ENCODE data around the gene OCLN. TPM values are rescaled to one million over a fixed set of nuclear protein-coding genes. Genes with fewer than 3 reads are reported as not detected.
"Not testable (repeated sequence)": the region's sequence is repeated elsewhere in the genome, so short reads cannot be mapped to it uniquely, and the experiment has no call there.

OCLN gene
- total RNA-seq, 1 experiment from 2014 or later, result 39.0 TPM

DNA sequence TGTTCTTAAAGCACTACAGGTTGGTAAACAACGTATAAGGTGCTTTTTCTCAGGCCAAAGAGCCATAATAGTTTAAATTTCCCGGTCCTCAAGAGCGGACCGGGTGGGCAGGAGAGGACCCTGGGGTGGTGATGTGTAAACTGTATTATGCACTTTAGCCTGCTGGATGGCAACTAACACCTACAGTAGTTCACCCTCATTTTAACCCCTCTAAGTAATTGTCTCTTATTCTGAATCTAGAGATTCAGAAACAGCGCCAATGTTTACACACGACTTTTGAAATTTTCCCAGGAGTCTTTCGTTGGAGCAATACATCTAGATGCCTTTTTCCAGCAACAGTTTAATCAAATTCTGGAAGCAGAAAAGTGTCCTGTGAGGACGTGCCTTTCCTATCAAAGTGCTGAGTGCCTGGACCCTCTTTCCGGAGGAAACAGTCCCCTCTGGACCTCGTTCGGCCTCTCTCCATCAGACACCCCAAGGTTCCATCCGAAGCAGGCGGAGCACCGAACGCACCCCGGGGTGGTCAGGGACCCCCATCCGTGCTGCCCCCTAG, 676 bp upstream of the OCLN start:
- DNase-seq (ENCODE audit: low read depth), result no peak

DNA sequence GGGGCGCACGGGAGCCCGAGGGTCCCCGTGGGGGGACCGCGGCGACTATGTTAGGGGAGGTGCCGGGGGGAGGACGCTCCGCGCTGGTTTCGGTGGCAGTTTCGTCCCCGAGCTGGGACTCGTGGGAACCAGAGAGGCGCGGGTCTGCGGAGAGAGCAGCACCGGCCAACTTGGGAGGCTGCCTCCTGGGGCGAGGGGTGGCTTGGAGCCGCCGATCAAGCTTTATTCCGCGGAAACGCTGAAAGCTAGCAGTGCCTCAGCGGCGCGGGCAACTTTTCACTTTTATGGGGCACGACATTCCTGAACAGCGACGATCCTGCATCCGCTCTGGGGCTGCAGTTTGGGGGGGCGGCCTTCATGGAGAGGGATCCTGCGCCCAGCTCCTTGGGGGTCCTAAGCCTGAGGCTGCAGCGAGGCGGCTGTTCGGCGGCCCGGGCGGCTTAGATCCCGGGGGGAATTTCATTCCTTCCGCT, 369 bp downstream of the OCLN start:
- peak; percentile 59 for DNase-seq (ENCODE audit: low read depth)

DNA sequence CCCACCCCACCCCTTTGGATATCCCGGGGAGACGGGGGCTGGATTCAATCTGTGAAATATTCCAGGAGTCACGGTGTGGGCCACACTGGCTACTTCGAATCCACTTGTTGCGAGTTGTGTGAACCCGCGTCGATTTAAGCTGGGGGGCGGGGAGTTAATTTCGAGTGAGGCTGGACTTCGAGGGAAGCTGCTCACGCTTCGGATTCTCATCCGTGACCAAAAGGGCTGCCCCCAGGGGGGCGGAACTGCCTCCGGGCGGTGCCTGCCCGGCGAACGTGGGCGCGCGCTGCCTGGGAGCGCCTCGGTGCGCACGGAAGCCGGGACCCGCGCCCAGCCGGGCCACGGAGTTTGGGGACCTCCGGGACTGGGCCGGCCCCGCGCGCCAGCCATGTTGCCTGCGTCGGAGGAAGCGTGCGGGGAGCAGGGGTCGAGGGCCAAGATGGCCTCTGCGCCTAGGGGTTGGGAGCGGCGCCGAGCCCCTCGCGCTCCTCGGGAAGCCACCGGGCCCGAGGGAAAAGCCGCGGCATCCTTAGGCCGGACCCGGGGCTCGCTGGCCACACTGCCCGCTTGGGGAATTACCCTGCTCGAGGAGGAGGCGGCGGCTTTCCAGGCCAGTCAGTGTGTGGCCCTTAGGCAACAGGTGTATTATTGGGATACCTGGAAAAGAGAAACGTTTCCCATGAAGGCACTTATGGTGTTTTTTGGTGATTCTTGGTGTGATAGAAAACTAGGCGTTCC, 975 bp downstream of the OCLN start:
- peak; percentile 70 for DNase-seq (ENCODE audit: low read depth)

DNA sequence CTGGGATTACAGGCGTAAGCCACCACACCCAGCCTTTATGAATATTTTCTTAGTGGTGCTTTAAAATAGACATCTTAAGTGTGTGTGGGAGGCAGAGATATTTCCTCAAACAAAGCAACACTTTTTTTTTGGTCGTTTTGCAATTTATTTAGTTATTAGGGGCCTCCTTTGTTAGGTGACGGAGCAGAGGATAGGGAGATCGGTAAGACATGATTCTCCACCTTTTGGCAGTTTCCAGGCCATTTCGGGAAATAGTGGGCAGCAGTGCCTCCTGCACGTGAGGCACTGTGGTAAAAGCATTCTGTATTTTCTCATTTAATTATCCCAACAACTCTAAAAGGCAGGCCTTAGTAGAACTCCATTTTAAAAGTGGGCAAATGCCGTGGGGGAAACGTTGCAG, 1.9 kb downstream of the OCLN start:
- DNase-seq (ENCODE audit: low read depth), result no peak

DNA sequence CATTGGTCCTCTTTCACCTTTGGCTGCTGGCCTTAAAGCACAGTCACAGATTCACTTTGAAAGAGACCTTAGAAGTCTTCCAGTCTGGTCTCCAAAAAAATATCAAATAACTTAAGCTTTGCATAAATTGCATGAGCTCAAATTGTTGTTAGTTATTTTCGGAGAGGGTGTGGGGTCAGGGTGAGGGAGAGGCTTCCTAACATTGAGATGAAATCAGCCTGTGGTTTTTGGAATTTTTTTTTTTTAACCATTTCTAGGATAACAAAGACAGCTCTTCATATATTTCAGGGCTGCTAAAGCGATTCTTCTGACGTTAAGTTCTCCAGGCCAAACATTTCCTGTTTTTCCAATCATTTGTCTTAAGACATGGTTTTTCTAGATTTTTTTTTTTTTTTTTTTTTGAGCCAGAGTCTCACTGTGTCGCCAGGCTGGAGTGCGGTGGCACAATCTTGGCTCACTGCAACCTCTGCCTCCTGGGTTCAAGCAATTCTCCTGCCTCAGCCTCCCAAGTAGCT, 4.5 kb downstream of the OCLN start:
- no peak for DNase-seq (ENCODE audit: low read depth)

DNA sequence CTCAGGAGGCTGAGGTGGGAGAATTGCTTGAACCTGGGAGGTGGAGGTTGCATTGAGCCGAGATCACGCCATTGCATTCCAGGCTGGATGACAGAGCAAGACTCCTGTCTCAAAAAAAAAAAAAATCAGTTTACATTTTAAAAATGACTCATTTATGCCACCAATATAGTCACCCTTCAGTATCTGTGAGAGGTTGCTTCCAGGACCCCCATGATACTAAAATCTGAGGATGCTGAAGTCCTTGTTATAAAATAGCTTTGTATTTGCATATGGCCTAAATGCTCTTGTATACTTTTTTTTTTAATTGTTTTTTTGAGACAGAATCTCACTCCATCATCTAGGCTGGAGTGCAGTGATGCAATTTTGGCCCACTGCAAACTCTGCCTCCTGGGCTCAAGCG, 5.8 kb downstream of the OCLN start:
- DNase-seq (ENCODE audit: low read depth), result peak; percentile 77

DNA sequence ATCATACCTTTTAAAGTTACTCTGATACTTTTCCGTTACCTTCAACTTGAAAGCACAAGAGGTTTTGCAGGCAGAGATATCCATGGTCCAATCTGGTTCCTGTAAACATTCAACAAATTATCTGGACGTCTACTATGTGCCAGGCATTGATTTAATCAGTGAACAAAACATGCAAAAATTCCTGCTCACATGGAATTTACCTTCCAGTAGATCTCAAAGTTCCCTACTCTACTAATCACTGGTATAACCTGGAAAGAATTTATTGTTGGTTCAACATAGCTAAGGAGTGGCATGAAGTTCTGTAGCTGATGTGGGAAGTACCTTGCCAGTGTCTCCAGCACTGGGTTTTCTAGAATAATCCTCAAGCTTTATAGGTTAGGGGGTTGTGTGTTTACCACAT, 9.8 kb downstream of the OCLN start:
- DNase-seq (ENCODE audit: low read depth), result no peak

DNA sequence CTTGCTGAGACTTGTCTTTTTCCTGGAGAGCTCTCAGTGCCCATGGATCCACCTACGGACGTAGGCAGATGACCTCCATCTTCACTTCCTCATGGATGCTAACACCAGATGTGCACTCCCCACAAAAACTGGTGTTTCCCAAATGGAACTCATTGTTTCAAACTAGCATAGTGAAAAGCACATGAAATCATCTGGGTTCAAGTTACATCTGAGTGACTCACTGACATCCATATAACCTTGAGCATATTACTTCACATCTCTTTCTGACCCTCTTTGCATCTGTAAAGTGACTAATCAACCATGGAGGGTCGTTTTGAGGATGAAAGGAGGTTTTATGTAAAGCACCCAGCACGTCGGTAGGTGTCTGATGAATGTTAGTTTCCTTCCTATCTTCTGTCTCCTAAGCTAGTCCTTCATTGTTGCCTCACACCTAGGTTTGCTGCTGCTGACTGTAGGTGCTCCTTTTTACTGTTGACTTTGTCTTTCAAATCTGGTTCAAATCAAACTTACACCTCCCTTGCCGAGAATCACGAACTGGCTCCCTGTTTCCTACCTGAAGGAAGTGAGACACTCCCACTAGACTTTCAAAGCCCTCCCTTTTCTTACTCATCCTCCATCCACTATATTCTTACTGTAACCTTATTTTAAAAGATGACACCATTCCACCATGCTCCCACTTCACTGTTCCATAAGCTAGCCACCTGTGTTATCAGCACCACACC, 10.3 kb downstream of the OCLN start:
- peak; percentile 85 for DNase-seq (ENCODE audit: low read depth)

DNA sequence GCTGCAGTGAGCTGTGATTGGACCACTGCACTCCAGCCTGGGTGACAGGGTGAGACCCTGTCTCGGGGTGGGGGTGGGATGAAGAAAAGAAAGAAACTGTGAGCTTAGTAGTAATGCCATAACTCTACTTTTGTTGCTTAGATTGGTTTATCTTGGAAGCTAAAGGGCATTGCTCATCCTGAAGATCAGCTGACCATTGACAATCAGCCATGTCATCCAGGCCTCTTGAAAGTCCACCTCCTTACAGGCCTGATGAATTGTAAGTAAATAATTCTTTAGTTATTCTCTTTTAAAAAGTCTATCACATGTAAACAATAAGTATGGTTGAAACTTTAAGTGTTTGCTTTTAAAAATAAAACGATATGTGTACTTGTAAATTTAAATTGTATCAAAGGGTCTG, 11.4 kb downstream of the OCLN start:
- DNase-seq (ENCODE audit: low read depth), result no peak

DNA sequence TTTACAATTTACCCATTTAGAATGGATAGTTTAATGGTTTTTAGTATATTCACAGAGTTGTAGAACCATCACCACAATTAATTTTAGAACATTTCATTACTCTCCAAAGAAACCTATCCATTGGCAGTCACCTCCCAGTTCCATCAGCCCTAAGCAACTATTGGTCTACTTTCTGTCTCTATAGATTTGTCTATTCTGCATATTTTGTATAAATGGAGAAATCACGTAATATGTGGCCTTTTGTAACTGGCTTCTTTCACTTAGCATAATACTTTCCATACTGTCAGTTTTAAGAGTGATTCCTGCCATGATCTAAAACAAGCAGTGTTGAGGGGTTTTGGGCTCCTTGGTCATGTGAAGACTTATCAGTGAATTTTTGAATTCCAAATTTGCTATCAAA, 12.7 kb downstream of the OCLN start:
- no peak for DNase-seq (ENCODE audit: low read depth)

DNA sequence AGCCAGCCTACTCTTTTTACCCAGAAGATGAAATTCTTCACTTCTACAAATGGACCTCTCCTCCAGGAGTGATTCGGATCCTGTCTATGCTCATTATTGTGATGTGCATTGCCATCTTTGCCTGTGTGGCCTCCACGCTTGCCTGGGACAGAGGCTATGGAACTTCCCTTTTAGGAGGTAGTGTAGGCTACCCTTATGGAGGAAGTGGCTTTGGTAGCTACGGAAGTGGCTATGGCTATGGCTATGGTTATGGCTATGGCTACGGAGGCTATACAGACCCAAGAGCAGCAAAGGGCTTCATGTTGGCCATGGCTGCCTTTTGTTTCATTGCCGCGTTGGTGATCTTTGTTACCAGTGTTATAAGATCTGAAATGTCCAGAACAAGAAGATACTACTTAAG, 16.6 kb downstream of the OCLN start:
- no peak for DNase-seq (ENCODE audit: low read depth)

DNA sequence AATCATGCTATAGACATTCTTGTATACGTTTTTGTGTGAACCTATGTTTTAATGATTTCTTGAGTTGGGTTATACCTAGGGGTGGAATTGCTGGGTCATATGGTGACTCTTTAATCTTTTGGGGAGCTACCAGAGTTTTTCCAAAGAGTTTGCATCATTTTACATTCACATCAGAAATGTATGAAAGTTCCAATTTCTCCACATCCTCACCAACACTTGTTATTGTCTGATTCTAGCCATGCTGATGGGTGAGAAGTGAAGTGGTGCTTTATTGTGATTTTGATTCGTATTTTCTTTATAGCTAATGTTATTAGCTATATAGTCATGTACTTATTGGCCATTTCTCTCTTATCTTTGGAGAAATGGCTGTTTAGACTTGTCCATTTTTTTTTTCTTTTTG, 18.1 kb downstream of the OCLN start:
- no peak for DNase-seq (ENCODE audit: low read depth)

DNA sequence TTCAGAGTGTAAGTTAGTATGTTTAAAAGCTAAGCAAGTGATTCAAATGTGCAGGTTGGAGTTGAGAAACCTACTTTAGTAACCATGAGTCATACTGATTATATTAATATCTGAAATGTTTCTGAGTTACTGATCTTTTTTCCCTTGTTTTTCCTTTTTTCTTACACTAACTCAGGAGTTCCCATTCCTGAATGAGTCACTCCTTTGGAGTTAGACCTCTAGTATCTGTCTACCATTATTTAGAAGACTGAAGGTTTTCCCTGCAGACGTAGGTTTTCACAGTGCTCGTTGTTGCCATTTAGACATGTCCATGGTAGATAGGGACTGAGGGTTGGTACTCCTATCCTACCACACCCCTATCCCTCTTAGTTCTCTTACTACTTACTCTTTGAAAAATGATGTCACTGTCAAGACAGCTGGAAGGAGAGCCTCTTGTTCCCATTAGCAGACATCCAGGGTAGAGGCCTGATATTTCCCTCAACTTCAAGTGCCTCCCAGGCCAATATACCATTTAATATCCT, 20.2 kb downstream of the OCLN start:
- DNase-seq (ENCODE audit: low read depth), result peak; percentile 6

DNA sequence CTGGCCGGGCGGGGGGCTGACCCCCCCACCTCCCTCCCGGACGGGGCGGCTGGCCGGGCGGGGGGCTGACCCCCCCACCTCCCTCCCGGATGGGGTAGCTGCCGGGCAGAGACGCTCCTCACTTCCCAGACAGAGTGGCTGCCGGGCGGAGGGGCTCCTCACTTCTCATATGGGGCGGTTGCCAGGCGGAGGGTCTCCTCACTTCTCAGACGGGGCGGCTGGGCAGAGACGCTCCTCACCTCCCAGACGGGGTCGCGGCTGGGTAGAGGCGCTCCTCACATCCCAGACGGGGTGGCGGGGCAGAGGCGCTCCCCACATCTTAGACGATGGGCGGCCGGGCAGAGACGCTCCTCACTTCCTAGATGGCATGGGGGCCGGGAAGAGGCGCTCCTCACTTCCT, 23.0 kb downstream of the OCLN start:
- not testable (repeated sequence) for DNase-seq (ENCODE audit: low read depth)

DNA sequence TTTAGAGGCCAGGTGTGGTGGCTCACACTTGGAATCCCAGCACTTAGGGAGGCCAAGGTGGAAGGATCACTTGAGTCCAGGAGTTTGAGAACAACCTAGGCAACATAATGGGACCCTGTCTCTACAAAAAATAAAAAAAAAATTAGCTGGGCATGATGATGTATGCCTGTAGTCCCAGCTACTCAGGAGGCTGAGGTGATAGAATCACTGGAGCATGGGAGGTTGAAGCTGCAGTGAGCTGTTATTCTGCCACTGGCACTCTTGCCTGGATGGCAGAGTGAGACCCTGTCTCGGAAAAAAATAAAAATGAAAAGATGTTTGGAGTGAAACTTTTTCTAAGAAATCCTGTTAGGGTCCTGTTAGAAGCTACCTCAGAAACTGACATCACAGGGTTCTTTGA, 24.2 kb downstream of the OCLN start:
- peak; percentile 9 for DNase-seq (ENCODE audit: low read depth)

DNA sequence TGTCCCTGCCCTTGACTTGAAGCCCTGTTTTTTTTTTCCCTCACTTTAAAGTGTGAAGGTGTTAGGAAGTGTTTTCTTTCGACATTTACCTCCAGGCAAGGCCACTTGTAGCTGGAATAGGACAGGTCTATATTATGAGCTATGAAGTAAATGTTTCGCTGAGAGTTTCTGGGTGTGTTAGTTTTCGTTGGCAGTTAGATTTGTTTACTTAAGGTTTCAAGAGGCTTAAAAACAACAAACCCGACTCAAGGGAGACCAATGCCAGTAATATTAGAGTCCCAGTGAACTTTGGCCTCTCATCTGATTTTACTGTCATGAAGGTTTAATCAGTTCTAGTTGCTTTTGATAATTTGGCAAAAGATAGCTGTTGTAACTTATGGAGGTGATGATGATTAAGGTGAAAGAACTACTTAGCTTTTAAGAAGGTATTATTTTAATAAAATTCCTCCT, 25.2 kb downstream of the OCLN start:
- peak; percentile 60 for DNase-seq (ENCODE audit: low read depth)

DNA sequence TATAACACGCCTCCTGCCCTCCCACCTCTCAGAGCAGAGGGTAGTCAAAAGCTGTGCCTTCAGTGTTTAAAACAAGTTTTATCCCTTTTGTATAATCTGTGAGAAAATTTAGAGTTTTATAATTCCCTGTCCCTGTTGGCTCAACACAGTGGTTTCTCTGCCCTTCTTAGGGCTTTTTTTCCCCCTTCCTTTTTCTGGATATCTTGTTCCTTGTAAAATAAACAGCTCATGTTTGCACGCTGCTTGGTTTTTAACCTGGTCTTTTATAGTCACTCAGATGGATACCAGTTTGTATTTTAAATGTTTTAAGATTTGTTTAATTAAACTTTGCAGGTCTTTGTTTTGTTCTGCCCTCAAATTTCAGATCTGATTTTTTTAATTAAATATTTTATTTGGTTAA, 26.7 kb downstream of the OCLN start:
- DNase-seq (ENCODE audit: low read depth), result no peak

DNA sequence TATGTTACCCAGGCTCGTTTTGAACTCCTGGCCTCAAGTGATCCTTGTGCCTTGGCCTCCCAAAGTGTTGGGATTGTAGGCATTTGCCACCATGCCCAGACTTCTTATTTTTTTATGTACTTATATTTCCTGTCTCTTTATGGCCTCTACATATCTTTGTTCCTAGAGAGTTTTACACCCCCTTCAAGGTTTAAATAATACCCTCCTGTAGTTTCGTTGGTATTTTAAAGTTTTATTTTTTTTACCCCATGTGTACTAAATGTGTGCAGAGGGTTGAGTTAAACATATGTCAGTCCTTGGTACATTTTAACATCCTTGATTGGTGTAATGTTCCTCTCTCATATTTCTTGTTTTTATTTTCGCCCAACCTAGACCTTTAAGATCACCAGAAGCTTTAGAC, 29.4 kb downstream of the OCLN start:
- no peak for DNase-seq (ENCODE audit: low read depth)

DNA sequence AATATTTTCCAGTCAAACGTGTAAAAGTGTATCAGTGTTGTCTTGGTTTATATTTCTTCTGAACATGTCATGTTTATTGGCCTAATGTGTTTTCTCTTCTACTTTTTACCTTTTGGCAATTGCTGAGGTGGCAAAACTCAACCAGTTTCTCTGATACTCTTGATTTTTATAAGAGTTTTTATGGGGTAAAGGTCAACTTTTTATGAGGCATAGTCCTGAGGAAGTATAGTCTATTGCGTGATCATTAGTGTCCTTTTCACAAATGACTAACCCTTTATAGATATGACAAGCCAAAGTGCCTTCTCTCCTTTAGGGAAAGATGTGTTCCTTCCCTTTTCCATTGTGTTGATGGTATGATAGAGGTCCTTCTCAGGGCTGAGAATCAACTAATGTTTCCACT, 32.9 kb downstream of the OCLN start:
- no peak for DNase-seq (ENCODE audit: low read depth)

DNA sequence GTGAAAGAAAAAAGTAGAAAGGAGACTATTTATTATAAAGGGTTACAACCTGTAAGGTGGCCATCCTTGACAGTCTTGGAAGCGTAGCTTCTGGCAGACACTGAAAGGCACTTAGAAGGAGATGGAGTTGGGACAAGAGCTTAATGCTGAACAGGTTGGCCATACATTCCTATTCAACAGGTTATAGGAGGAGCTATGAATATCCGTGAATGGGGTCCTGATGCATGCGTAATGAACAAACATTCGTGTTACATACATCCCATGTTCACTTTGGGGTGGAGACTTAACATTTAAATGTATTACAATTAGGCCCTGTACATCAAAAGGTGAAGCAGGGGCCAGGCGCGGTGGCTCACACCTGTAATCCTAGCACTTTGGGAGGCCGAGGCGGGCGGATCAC, 34.1 kb downstream of the OCLN start:
- no peak for DNase-seq (ENCODE audit: low read depth)

DNA sequence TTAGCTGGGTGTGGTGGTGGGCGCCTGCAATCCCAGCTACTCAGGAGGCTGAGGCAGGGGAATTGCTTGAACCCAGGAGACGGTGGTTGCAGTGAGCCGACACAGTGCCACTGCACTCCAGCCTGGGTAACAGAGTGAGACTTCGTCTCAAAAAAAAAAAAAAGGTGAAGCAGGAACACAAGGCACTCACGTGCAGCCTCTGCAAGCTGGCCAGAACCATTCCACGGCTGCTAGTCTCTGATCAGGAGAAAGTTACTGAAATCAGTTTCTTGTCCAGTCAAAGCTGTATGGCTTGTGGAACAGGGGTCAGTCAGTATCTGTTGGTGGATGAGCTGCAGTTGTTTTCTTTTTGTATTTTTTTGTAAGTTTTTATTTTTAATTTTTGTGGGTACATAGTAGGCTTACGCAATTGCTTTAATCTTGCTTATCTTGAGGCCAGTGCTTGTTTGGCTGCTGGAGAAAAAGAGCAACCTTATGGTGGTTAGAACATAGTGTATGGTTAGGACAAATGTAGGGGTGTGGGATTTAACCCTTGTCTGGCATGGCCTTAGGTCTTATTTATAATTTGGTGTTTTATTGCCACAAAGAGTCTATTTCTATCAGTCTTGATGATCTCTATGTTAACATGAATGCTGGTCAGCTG, 34.7 kb downstream of the OCLN start:
- DNase-seq (ENCODE audit: low read depth), result no peak

DNA sequence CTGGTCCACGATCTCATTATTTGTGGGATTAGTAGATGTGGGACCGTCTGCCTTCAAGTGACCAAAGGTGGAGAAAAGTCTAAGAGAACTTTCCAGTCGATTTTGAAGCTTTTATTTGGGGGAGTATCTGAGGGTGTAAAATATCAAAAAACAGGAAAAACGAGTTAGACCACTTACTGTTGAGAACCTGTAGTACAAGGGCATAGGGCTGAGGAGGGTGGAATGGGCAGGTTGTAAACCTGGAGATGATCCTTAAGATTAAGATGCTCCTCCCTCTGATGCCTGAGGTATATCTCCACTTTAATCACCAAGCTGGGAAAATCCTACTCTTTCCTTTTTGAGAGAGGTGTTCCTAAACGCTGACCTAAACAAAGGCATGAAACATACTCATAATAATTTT, 35.4 kb downstream of the OCLN start:
- DNase-seq (ENCODE audit: low read depth), result no peak
